Astrocyte (in vitro differentiated cells and primary cell): ENCODE results near the gene IRF3.

Experiments
- EZH2 ChIP-seq: IDR thresholded peaks from 2 replicates; pipeline ENCODE4 v1.6.1; 2012; ENCODE audit warnings: mild to moderate bottlenecking, low read length, inconsistent platforms; ENCODE audit not compliant: insufficient read depth
- TF ChIP-seq, protein P1 (sequence below): IDR thresholded peaks from 2 replicates; pipeline ENCODE4 v1.5.1; 2011; ENCODE audit warnings: low read depth, mild to moderate bottlenecking, inconsistent platforms, low read length, moderate library complexity; ENCODE audit not compliant: insufficient read depth

DNA sequence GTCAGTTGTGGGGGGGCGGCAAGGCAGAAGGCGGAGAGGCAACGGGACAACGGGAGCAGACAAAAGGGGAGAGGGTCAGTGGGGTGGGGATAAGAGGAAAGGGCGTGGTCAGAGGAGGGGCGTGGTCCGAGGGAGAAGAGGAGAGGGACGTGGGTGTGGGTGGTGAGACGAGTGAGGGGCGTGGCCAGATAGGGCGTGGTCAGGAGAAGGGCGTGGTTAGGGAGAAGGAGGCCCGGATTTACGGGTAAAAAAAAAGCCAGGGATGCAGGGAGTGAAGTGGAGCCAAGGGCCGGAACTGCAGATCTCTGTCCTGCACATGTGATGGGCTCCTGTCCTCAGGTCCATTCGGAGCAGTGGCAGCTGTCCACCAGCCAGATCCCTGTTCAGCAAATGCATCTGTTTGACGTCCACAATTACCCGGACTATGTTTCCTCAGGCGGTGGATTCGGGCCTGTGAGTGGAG is 46.8 kb upstream of the IRF3 start:
- TF ChIP-seq, protein P1, sequence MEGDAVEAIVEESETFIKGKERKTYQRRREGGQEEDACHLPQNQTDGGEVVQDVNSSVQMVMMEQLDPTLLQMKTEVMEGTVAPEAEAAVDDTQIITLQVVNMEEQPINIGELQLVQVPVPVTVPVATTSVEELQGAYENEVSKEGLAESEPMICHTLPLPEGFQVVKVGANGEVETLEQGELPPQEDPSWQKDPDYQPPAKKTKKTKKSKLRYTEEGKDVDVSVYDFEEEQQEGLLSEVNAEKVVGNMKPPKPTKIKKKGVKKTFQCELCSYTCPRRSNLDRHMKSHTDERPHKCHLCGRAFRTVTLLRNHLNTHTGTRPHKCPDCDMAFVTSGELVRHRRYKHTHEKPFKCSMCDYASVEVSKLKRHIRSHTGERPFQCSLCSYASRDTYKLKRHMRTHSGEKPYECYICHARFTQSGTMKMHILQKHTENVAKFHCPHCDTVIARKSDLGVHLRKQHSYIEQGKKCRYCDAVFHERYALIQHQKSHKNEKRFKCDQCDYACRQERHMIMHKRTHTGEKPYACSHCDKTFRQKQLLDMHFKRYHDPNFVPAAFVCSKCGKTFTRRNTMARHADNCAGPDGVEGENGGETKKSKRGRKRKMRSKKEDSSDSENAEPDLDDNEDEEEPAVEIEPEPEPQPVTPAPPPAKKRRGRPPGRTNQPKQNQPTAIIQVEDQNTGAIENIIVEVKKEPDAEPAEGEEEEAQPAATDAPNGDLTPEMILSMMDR: no peak
- TF ChIP-seq EZH2: no peak
